HCT116 (cell line): ENCODE results near the gene DIS3L2. TPM values are rescaled to one million over a fixed set of nuclear protein-coding genes. Genes with fewer than 3 reads are reported as not detected.

ENCODE experiments used
- ATAC-seq: fragments of 200-7000 bp; cut with Tn5 transposase; 2 replicates; pipeline ENCODE4 v1.9.1; 2020; ENCODE audit warnings: mild to moderate bottlenecking, moderate library complexity
- BruUV-seq: library from RNA; stranded (reverse); fragments of 400-500 nt; replicated peaks from 2 replicates; lab custom pipeline; 2021; lab: Mats Ljungman, UMichigan
- CTCF ChIA-PET: fragments of 300-600 bp; sonication (Branson Sonifier 250); formaldehyde crosslinking; loops from one replicate; lab custom pipeline; 2021; ENCODE audit warnings: antibody characterized with exemption; lab: Charles Lee
- POLR2A ChIA-PET: fragments of 300-600, 350-600 bp; sonication (Branson Sonifier 250); formaldehyde crosslinking; loops from one replicate; lab custom pipeline; 2021; ENCODE audit warnings: antibody characterized with exemption; lab: Charles Lee
- RAD21 ChIA-PET, 2 experiments: fragments of 300-600 bp; sonication (Branson Sonifier 250); formaldehyde crosslinking; loops; one replicate each; lab custom pipeline; 2023; ENCODE audit warnings: low total read pairs in 2 of 2; ENCODE audit not compliant: uncharacterized antibody in 2 of 2, unreplicated experiment in 2 of 2, low non-redundant PET in 1 of 2; lab: Charles Lee
- DNase-seq: peaks from one replicate; pipeline ENCODE4 v3.0.0-alpha.2; 2010; ENCODE audit warnings: low read depth, low spot score
- H2AFZ ChIP-seq: fragments of 200-600 bp; shearing (Covaris generic), sonication (generic); 2 replicates; pipeline ENCODE4 v1.6.1; 2017; ENCODE audit warnings: low read depth, mixed run types, mixed read lengths, antibody characterized with exemption, low read length; ENCODE audit not compliant: poor library complexity, severe bottlenecking
- H3K27ac ChIP-seq: 2 replicates; pipeline ENCODE4 v1.5.1; 2012; ENCODE audit warnings: low read depth, low read length
- H3K27me3 ChIP-seq: fragments of 200-600 bp; sonication (generic); 2 replicates; pipeline ENCODE4 v1.6.1; 2016; ENCODE audit warnings: mixed run types, low read length, mixed read lengths; ENCODE audit not compliant: insufficient read depth
- H3K36me3 ChIP-seq, 2 experiments: fragments of 200-500 bp in 1 of 2; fragments of 200-600 bp in 1 of 2; sonication (Bioruptor generic) in 1 of 2; sonication (generic) in 1 of 2; 2 replicates each; pipeline versions ENCODE4 v1.5.1 to v1.6.1; 2014 to 2016; ENCODE audit warnings: low read length in 2 of 2, inconsistent platforms in 1 of 2, mixed read lengths in 1 of 2, mixed run types in 1 of 2; ENCODE audit not compliant: insufficient read depth in 2 of 2, control insufficient read depth in 1 of 2
- H3K4me1 ChIP-seq, 2 experiments: fragments of 200-600 bp in 1 of 2; sonication (generic) in 1 of 2; 2 replicates each; pipeline versions ENCODE4 v1.5.1 to v1.6.1; 2012 to 2017; ENCODE audit warnings: low read length in 2 of 2, inconsistent platforms in 1 of 2, mild to moderate bottlenecking in 1 of 2, mixed read lengths in 1 of 2, mixed run types in 1 of 2, moderate library complexity in 1 of 2; ENCODE audit not compliant: insufficient read depth in 2 of 2, control insufficient read depth in 1 of 2
- H3K4me2 ChIP-seq: fragments of 200-600 bp; sonication (generic); 2 replicates; pipeline ENCODE4 v1.6.1; 2017; ENCODE audit warnings: mixed run types, low read length, mixed read lengths
- H3K4me3 ChIP-seq, 2 experiments: fragments of 200-600 bp in 1 of 2; sonication (generic) in 1 of 2; replicated peaks in 1 of 2; 2 replicates each; pipeline ENCODE4 v1.5.1; 2011 to 2016; ENCODE audit warnings: low read length in 2 of 2, control low read depth in 1 of 2, low read depth in 1 of 2, mild to moderate bottlenecking in 1 of 2, mixed read lengths in 1 of 2, mixed run types in 1 of 2
- H3K79me2 ChIP-seq: fragments of 200-600 bp; sonication (generic); 2 replicates; pipeline ENCODE4 v1.6.1; 2017; ENCODE audit warnings: mild to moderate bottlenecking, mixed run types, low read length, moderate library complexity, mixed read lengths; ENCODE audit not compliant: insufficient read depth
- H3K9ac ChIP-seq: fragments of 200-600 bp; sonication (generic); 2 replicates; pipeline ENCODE4 v1.6.1; 2016; ENCODE audit warnings: low read length, mixed read lengths
- H3K9me2 ChIP-seq: fragments of 200-600 bp; sonication (generic), shearing (Covaris generic); 2 replicates; pipeline ENCODE4 v1.6.1; 2017; ENCODE audit warnings: mixed run types, mild to moderate bottlenecking, moderate library complexity; ENCODE audit not compliant: insufficient read depth
- H3K9me3 ChIP-seq, 2 experiments: fragments of 200-500 bp in 1 of 2; fragments of 200-600 bp in 1 of 2; sonication (Bioruptor generic) in 1 of 2; sonication (generic) in 1 of 2; 2 replicates each; pipeline ENCODE4 v1.6.1; 2014 to 2017; ENCODE audit warnings: low read length in 2 of 2, mixed read lengths in 2 of 2, inconsistent platforms in 1 of 2, low read depth in 1 of 2, mild to moderate bottlenecking in 1 of 2, mixed run types in 1 of 2, moderate library complexity in 1 of 2; ENCODE audit not compliant: control insufficient read depth in 1 of 2, insufficient read depth in 1 of 2
- H4K20me1 ChIP-seq: fragments of 200-600 bp; sonication (generic), shearing (Covaris generic); 2 replicates; pipeline ENCODE4 v1.6.1; 2017; ENCODE audit warnings: mixed run types, mild to moderate bottlenecking, moderate library complexity; ENCODE audit not compliant: insufficient read depth
- CBX3 ChIP-seq: IDR thresholded peaks from 2 replicates; pipeline ENCODE4 v1.6.1; 2012; ENCODE audit warnings: low read depth
- EGR1 ChIP-seq: IDR thresholded peaks from 2 replicates; pipeline ENCODE4 v1.6.1; 2012; ENCODE audit warnings: low read depth
- FOSL1 ChIP-seq: IDR thresholded peaks from 2 replicates; pipeline ENCODE4 v1.6.1; 2012; ENCODE audit warnings: low read depth
- POLR2A ChIP-seq: IDR thresholded peaks from 2 replicates; pipeline ENCODE4 v1.7.0; 2011; ENCODE audit warnings: borderline replicate concordance; ENCODE audit not compliant: insufficient read depth, insufficient read length; ENCODE audit errors: extremely low read depth
- POLR2AphosphoS5 ChIP-seq: IDR thresholded peaks from 2 replicates; pipeline ENCODE4 v1.6.1; 2011; ENCODE audit warnings: mild to moderate bottlenecking, low read depth, low read length, moderate library complexity
- SP1 ChIP-seq: IDR thresholded peaks from 2 replicates; pipeline ENCODE4 v1.6.1; 2012; ENCODE audit warnings: low read depth
- ZFX ChIP-seq: fragments of 450-650 bp; IDR thresholded peaks from 2 replicates; pipeline ENCODE4 v1.6.1; 2017
- ZNF274 ChIP-seq: fragments of 200-500 bp; sonication (Bioruptor generic); IDR thresholded peaks from 2 replicates; pipeline ENCODE4 v1.6.1; 2014; ENCODE audit warnings: mild to moderate bottlenecking, low read depth, low read length, inconsistent platforms
- intact Hi-C: fragments of 100-400 bp; cut with micrococcal nuclease; formaldehyde crosslinking; loops from 2 replicates; pipeline ENCODE4 v1.10.0; 2022
- total RNA-seq: library from RNA; stranded (reverse); gene quantifications from one replicate; pipeline ENCODE4 v1.2.1, GENCODE V29; 2021; ENCODE audit not compliant: unreplicated experiment
- TF ChIP-seq, protein P1 (sequence below): IDR thresholded peaks from 2 replicates; pipeline ENCODE4 v1.6.1; 2012
- TF ChIP-seq, protein P2 (sequence below): IDR thresholded peaks from 2 replicates; pipeline ENCODE4 v1.6.1; 2011; ENCODE audit warnings: mild to moderate bottlenecking, low read length, moderate library complexity; ENCODE audit not compliant: insufficient replicate concordance; ENCODE audit errors: extremely low read depth

DIS3L2 gene
- total RNA-seq, 1 experiment from 2014 or later: 42.5 TPM

DNA sequence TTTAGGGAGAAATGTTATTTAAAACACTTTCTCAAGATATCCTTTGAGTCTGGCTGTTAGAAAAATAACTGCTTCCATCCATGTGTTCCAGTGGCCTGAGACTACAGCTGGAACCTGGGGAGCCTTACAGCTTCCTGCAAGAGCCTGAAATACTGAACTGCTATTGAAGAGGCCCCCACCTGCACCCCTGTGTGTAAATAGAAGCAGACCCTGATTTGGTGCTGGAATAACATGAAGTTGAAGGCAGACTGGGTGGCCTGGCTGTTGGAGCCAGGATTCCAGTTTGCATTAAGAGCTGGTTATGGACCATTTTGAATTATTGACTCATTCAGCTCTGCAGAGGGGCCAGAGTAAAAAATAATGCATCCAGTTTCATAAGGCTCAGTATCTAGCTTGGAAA is 61.9 kb downstream of the DIS3L2 start:
- BruUV-seq: no TSS peak
- H3K9me3 ChIP-seq: no peaks in the 10 kb centered on the region
- H3K27ac ChIP-seq: no peak overlapping the region
- H4K20me1 ChIP-seq: no peaks in the 10 kb centered on the region
- H3K9me2 ChIP-seq: no peaks in the 10 kb centered on the region
- intact Hi-C loops: no loop called here
- H3K4me1 ChIP-seq: no peaks in the 10 kb centered on the region
- no peak for TF ChIP-seq ZNF274
- ChIA-PET CTCF (no interaction called here), POLR2A (no interaction called here), RAD21 (no interaction called here)
- no peak for ATAC-seq
- H3K4me2 ChIP-seq: no peak overlapping the region
- H3K9ac ChIP-seq: no peak overlapping the region
- no peaks in the 10 kb centered on the region for H3K27me3 ChIP-seq
- peaks cover 12 to 13% of the 10 kb centered on the region in 2 experiments; a peak in 2 of 4 replicates for H3K36me3 ChIP-seq
- no peak for DNase-seq
- no peaks in the 10 kb centered on the region for H3K79me2 ChIP-seq
- no peak overlapping the region for H2AFZ ChIP-seq
- H3K4me3 ChIP-seq: no peak overlapping the region

DNA sequence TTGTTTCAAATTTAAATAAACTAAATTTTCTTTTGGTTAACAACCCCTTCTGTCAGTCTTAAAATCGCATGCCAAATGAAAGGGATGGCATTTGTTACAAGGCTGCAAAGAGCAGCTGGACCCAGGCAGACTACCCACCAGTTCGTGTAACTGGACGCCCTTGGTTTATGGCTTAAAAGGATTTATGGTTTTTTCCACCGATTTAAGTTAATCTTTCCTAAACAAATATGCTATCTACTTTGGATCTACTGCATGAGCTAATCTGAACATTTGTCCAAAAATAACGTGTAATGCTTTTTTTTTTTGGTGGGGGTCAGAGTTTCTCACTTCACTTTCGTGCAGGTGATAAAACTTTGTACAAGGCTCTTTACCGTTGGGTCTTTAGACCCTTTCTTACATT is 62.9 kb downstream of the DIS3L2 start:
- ChIA-PET CTCF (no interaction called here), POLR2A (no interaction called here), RAD21 (no interaction called here)
- no peak overlapping the region for H3K9ac ChIP-seq
- DNase-seq: no peak
- H3K9me2 ChIP-seq: no peaks in the 10 kb centered on the region
- no peaks in the 10 kb centered on the region for H3K9me3 ChIP-seq
- no peak overlapping the region for H3K27ac ChIP-seq
- H3K27me3 ChIP-seq: no peaks in the 10 kb centered on the region
- peaks cover 12 to 13% of the 10 kb centered on the region in 2 experiments; a peak in 2 of 4 replicates for H3K36me3 ChIP-seq
- TF ChIP-seq POLR2AphosphoS5 (no peak), ZFX (no peak), EGR1 (no peak), POLR2A (no peak), FOSL1 (no peak), SP1 (no peak), CBX3 (no peak), ZNF274 (no peak)
- TF ChIP-seq, protein P1, sequence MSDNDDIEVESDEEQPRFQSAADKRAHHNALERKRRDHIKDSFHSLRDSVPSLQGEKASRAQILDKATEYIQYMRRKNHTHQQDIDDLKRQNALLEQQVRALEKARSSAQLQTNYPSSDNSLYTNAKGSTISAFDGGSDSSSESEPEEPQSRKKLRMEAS: no peak
- TF ChIP-seq, protein P2, sequence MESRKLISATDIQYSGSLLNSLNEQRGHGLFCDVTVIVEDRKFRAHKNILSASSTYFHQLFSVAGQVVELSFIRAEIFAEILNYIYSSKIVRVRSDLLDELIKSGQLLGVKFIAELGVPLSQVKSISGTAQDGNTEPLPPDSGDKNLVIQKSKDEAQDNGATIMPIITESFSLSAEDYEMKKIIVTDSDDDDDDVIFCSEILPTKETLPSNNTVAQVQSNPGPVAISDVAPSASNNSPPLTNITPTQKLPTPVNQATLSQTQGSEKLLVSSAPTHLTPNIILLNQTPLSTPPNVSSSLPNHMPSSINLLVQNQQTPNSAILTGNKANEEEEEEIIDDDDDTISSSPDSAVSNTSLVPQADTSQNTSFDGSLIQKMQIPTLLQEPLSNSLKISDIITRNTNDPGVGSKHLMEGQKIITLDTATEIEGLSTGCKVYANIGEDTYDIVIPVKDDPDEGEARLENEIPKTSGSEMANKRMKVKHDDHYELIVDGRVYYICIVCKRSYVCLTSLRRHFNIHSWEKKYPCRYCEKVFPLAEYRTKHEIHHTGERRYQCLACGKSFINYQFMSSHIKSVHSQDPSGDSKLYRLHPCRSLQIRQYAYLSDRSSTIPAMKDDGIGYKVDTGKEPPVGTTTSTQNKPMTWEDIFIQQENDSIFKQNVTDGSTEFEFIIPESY: no peak
- H4K20me1 ChIP-seq: no peaks in the 10 kb centered on the region
- H3K4me3 ChIP-seq: no peak overlapping the region
- H3K4me2 ChIP-seq: no peak overlapping the region
- intact Hi-C loops: no loop called here
- no TSS peak for BruUV-seq
- H2AFZ ChIP-seq: no peak overlapping the region
- ATAC-seq: no peak
- no peaks in the 10 kb centered on the region for H3K4me1 ChIP-seq
- no peaks in the 10 kb centered on the region for H3K79me2 ChIP-seq
